HG03565 (cell line): Measurements from ENCODE around the gene KAZN.

Experiments used
- ATAC-seq: cut with Tn5 transposase; IDR thresholded peaks from one replicate; pipeline ENCODE4 v1.9.1; 2021; ENCODE audit warnings: mild to moderate bottlenecking, moderate library complexity; ENCODE audit not compliant: unreplicated experiment

The KAZN gene

GRCh38 chr1:14844356-14844755 is 245.9 kb downstream of the KAZN start:
- no peak for ATAC-seq

GRCh38 chr1:14844923-14845617 is 246.6 kb downstream of the KAZN start:
- no peak for ATAC-seq

- no peak for ATAC-seq
Observed at GRCh38 chr1:14845851-14846250, 247.4 kb downstream of the KAZN start.

- no peak for ATAC-seq
Observed at GRCh38 chr1:14846688-14847087, 248.2 kb downstream of the KAZN start.

- no peak for ATAC-seq
Observed at GRCh38 chr1:14848203-14848602, 249.7 kb downstream of the KAZN start.

- ATAC-seq = no peak
Observed at GRCh38 chr1:14848625-14849024, 250.1 kb downstream of the KAZN start.

- no peak for ATAC-seq
Observed at GRCh38 chr1:14849038-14849437, 250.6 kb downstream of the KAZN start.

- ATAC-seq = no peak
Observed at GRCh38 chr1:14850563-14850962, 252.1 kb downstream of the KAZN start.

- no peak for ATAC-seq
Observed at GRCh38 chr1:14851760-14852159, 253.3 kb downstream of the KAZN start.

GRCh38 chr1:14852291-14852690 is 253.8 kb downstream of the KAZN start:
- no peak for ATAC-seq

GRCh38 chr1:14853518-14853917 is 255.0 kb downstream of the KAZN start:
- no peak for ATAC-seq

GRCh38 chr1:14855268-14855667 is 256.8 kb downstream of the KAZN start:
- ATAC-seq = no peak

GRCh38 chr1:14855801-14856200 is 257.3 kb downstream of the KAZN start:
- ATAC-seq = no peak

- ATAC-seq = no peak
Observed at GRCh38 chr1:14857436-14858195, 259.1 kb downstream of the KAZN start.

GRCh38 chr1:14862114-14862771 is 263.8 kb downstream of the KAZN start:
- no peak for ATAC-seq

GRCh38 chr1:14865106-14865505 is 266.6 kb downstream of the KAZN start:
- ATAC-seq = no peak

- no peak for ATAC-seq
Observed at GRCh38 chr1:14866911-14867612, 268.6 kb downstream of the KAZN start.

GRCh38 chr1:14869187-14869586 is 270.7 kb downstream of the KAZN start:
- ATAC-seq = no peak

- no peak for ATAC-seq
Observed at GRCh38 chr1:14871218-14871970, 272.9 kb downstream of the KAZN start.

- ATAC-seq = no peak
Observed at GRCh38 chr1:14872762-14873161, 274.3 kb downstream of the KAZN start.

- no peak for ATAC-seq
Observed at GRCh38 chr1:14873677-14874076, 275.2 kb downstream of the KAZN start.
